GM10847 (cell line): ENCODE measurements around the gene ISG20.

Source experiments
- POLR2A ChIP-seq: IDR thresholded peaks from 2 replicates; pipeline ENCODE4 v1.6.1; 2011; ENCODE audit not compliant: insufficient read length; ENCODE audit errors: extremely low read depth

The ISG20 gene

GRCh38 chr15:88625943-88626741 is 12.7 kb upstream of the ISG20 start:
- no peak for TF ChIP-seq POLR2A

DNA sequence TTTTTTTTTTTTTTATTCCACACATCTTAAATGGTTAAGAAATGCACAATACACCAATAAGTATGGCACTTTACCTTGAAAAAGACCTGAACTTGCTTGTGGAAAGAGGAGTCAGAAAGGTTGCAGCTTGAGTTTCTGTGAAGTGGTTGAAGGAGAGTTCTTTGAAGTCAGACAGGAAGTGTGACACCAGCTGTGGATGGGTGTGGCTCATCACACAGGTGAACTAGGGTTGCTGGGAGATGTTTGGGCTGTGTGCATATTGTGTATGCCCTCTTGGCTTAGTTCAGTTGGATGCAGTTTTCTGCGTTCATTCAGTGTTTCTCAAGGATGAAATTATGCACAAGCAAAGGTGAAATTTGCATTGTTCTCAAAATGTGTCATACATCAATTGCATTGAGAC is 11.4 kb upstream of the ISG20 start:
- TF ChIP-seq POLR2A, result no peak

- TF ChIP-seq POLR2A, result no peak
These were observed 10.7 kb upstream of the ISG20 start for GRCh38 chr15:88628018-88628654.

GRCh38 chr15:88629071-88629470 is 9.7 kb upstream of the ISG20 start:
- no peak for TF ChIP-seq POLR2A

DNA sequence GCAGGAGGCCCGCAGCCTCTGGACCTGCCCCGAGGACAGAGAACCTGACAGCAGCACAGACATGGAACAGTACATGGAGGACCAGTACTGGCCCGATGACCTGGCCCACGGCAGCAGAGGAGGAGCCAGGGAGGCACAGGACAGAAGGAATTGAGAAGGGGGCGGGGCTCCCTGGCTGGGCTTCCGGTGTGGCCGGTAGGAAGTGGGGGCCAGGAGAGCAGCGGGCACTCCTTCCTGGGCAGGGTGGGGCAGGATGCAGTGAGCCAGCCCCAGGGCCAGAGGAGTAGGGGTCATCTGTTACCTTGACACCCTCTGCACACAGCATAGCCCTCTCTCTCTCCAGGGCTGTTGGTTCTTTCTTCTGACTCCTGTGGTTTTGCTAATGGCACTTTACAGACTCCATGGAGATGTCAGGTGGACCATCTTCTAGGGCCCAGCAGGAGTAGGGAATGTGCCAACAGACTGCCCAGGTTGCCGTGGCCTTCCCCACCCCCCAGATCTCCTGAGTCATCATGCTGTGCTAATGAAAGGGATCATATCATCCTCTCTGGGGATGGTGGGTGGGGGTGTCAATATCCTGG is 8.6 kb upstream of the ISG20 start:
- TF ChIP-seq POLR2A, result no peak

DNA sequence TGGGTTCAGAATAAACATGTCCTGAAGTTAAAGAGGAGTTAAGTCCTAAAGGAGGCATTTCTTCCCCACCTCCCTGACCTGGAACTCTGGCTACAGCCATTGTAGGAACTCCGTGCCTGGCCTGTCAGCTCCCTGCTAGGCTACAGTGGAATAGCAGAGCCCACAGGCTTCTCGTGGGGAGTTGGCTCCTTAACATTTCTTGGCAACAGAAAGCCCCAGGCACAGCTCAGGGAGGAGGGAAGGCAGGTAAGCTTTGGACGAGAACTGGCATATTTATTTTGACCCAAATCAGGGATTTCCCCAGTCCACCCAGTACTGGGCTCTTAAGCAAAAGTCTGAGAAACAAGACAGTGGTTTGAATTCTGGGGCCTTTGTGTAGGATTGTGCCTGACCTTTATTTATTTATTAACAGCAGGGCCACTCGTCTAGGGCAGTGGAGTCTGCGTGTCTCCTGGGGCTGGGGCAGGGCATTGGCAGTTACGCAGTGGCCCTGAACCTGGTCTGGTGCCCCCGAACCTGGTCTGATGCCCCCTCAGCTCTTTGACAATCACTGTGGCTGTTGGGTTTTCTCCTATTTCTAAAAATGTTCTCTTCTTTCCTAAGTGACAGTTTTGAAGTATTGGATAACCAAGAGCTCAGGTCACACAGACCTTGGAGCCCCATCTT is 7.9 kb upstream of the ISG20 start:
- no peak for TF ChIP-seq POLR2A

DNA sequence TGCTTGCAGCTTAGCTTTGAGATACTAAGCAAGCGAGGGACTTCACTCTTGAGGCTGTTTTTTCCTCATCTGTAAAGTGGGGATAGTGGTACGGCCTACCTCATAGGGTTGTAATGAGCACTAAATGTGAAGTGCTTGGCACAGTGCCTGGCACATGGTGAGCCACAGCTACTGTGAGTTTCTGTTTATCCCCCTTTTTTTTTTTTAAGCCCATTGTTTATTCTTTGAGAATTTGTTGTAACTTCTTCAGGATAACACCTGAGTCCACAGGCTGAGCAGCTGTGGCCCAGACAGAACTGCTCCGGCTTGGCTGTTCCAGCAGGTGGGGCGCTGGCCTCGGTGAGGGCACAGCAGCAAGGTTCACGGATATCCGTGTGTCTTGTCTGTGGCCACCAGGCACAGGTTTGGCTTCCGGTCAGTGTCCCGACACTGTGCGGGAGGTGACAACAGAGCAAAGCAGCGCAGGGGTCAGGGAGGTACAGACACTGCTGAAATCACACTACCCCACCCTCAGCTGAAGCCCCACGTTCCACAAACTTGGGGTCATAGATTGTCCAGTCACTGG is 7.3 kb upstream of the ISG20 start:
- TF ChIP-seq POLR2A, result no peak

- no peak for TF ChIP-seq POLR2A
These were observed 4.4 kb upstream of the ISG20 start for GRCh38 chr15:88634449-88634848.

DNA sequence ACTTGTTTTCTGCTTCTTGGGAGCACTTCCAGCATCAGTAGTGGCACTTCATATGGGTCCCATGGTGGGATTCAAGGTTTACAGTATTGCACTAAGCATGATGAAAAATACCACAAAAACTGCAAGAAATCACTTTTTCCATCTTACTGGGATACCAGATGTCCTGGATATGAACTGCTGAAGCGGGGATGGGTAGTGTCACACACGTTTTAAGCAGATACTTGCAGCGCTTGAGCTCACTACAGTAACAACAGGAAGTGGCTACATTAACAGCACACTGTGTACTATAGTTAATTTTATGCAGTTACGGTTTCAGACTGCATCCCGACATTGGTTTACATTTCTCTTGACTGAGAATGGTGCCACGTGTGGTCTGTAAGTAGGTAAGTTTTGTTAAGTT is 3.5 kb upstream of the ISG20 start:
- TF ChIP-seq POLR2A, result no peak

GRCh38 chr15:88636050-88636449 is 2.8 kb upstream of the ISG20 start:
- TF ChIP-seq POLR2A, result no peak

GRCh38 chr15:88636654-88637053 is 2.2 kb upstream of the ISG20 start:
- no peak for TF ChIP-seq POLR2A

- TF ChIP-seq POLR2A, result no peak
These were observed 1.4 kb upstream of the ISG20 start for GRCh38 chr15:88637436-88637835.

- TF ChIP-seq POLR2A, result no peak
These were observed 783 bp upstream of the ISG20 start for GRCh38 chr15:88637841-88638625.

DNA sequence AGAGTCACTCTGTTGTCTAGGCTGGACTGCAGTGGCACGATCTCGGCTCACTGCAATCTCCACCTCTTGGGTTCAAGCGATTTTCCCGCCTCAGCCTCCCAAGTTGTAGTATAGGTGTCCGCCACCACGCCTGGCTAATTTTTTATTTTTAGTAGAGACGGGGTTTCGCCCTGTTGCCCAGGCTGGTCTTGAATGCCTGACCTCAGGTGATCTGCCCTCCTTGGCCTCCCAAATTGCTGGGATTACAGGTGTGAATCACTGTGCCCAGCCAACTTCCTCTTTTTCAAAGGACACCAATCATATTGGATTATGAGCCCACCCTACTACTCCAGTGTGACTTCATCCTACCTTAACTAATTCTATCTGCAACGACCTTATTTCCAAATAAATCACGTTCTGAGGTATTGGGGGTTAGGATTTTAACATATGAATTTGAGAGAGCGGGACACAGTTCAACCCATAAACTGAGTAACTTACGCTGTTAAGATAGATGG is 3.2 kb downstream of the ISG20 start:
- TF ChIP-seq POLR2A, result no peak

GRCh38 chr15:88644741-88645140 is 5.9 kb downstream of the ISG20 start:
- TF ChIP-seq POLR2A, result no peak
